Stimulated activated CD4-positive, alpha-beta T cell treated with anti-CD3 and anti-CD28 coated beads, Interleukin-4, amount 100 ng/mL, for 48 hours (primary cell): ENCODE data around the gene PAQR5.
"Not testable (repeated sequence)": the region's sequence is repeated elsewhere in the genome, so short reads cannot be mapped to it uniquely, and the experiment has no call there.

Source experiments
- DNase-seq, 2 donors: peaks; one replicate each; pipeline ENCODE4 v3.0.0-alpha.2; 2020; ENCODE audit warnings: low read depth in 2 of 2

Gene PAQR5

GRCh38 chr15:69357773-69358771 is 59.4 kb downstream of the PAQR5 start:
- DNase-seq = no peak

- DNase-seq = no peak
Observed at GRCh38 chr15:69358850-69359249, 60.1 kb downstream of the PAQR5 start.

- DNase-seq = no peak
Observed at GRCh38 chr15:69359722-69360121, 61.0 kb downstream of the PAQR5 start.

- DNase-seq = no peak
Observed at GRCh38 chr15:69360642-69361041, 61.9 kb downstream of the PAQR5 start.

GRCh38 chr15:69367236-69367635 is 68.5 kb downstream of the PAQR5 start:
- no peak for DNase-seq

- DNase-seq = no peak
Observed at GRCh38 chr15:69369631-69370030, 70.9 kb downstream of the PAQR5 start.

- no peak for DNase-seq
Observed at GRCh38 chr15:69373406-69373805, 74.7 kb downstream of the PAQR5 start.

- DNase-seq = no peak
Observed at GRCh38 chr15:69375151-69375790, 76.6 kb downstream of the PAQR5 start.

GRCh38 chr15:69377216-69377970 is 78.7 kb downstream of the PAQR5 start:
- DNase-seq = no peak

GRCh38 chr15:69380100-69380725 is 81.5 kb downstream of the PAQR5 start:
- DNase-seq = no peak

GRCh38 chr15:69380726-69381105 is 82.0 kb downstream of the PAQR5 start:
- DNase-seq = no peak

GRCh38 chr15:69382176-69382575 is 83.5 kb downstream of the PAQR5 start:
- not testable (repeated sequence) for DNase-seq

GRCh38 chr15:69384066-69384465 is 85.4 kb downstream of the PAQR5 start:
- not testable (repeated sequence) for DNase-seq

GRCh38 chr15:69384626-69385598 is 86.2 kb downstream of the PAQR5 start:
- no peak for DNase-seq

GRCh38 chr15:69385831-69386230 is 87.1 kb downstream of the PAQR5 start:
- no peak for DNase-seq

GRCh38 chr15:69386284-69386683 is 87.6 kb downstream of the PAQR5 start:
- no peak for DNase-seq

- DNase-seq = no peak
Observed at GRCh38 chr15:69388260-69388705, 89.6 kb downstream of the PAQR5 start.

GRCh38 chr15:69389426-69389825 is 90.7 kb downstream of the PAQR5 start:
- no peak for DNase-seq

- DNase-seq = no peak
Observed at GRCh38 chr15:69390575-69390974, 91.9 kb downstream of the PAQR5 start.

GRCh38 chr15:69391046-69391757 is 92.5 kb downstream of the PAQR5 start:
- no peak for DNase-seq
